Mammary epithelial cell (primary cell): ENCODE results near the gene NR4A1.

Experiments used
- CTCF ChIP-seq, 2 donors: IDR thresholded peaks in 1 of 2; conservative IDR thresholded peaks in 1 of 2; 2 replicates each; pipeline ENCODE4 v1.5.1; 2011 to 2012; ENCODE audit warnings: inconsistent platforms in 2 of 2, low read length in 2 of 2, mild to moderate bottlenecking in 2 of 2, control low read depth in 1 of 2, low read depth in 1 of 2; ENCODE audit not compliant: insufficient read depth in 1 of 2; ENCODE audit errors: extremely low read depth in 1 of 2
- EZH2 ChIP-seq: IDR thresholded peaks from 2 replicates; pipeline ENCODE4 v1.6.1; 2012; ENCODE audit warnings: low read length, inconsistent platforms, borderline replicate concordance

- no peak for TF ChIP-seq CTCF (conservative IDR thresholded peaks at IDR 0.05 in 1 of 2, IDR thresholded peaks at IDR 0.05 in 1 of 2; ENCODE audit: extremely low read depth in 1 of 2, insufficient read depth in 1 of 2, low read depth in 1 of 2, low read length in 2 of 2)
- TF ChIP-seq EZH2 = no peak
These were observed 19.1 kb downstream of the NR4A1 start for GRCh38 chr12:52070185-52070925.
